Vagina (tissue), 2 donors: ENCODE measurements around the gene VPS18. TPM values are rescaled to one million over a fixed set of nuclear protein-coding genes. Genes with fewer than 3 reads are reported as not detected.

Source experiments
- DNase-seq, 2 donors: peaks; one replicate each; pipeline ENCODE4 v3.0.0-alpha.2; 2017; ENCODE audit errors: extremely low spot score in 2 of 2
- H3K27ac ChIP-seq: fragments of 200-600 bp; sonication (generic); one replicate; pipeline ENCODE4 v1.5.1; 2019
- H3K27me3 ChIP-seq: fragments of 200-600 bp; sonication (generic); one replicate; pipeline ENCODE4 v1.5.1; 2019
- H3K36me3 ChIP-seq, 2 donors: fragments of 200-600 bp; sonication (generic); one replicate each; pipeline ENCODE4 v1.5.1; 2017 to 2019
- H3K4me1 ChIP-seq: fragments of 200-600 bp; sonication (generic); one replicate; pipeline ENCODE4 v1.5.1; 2019
- H3K4me3 ChIP-seq, 2 donors: fragments of 200-600 bp; sonication (generic); 1 replicate in 1 of 2; 2 replicates in 1 of 2; pipeline ENCODE4 v1.5.1; 2016 to 2019
- H3K9me3 ChIP-seq: fragments of 200-600 bp; sonication (generic); one replicate; pipeline ENCODE4 v1.5.1; 2019
- POLR2A ChIP-seq, 2 donors: fragments of 450-650 bp; IDR thresholded peaks; one replicate each; pipeline ENCODE4 v1.6.1; 2017; ENCODE audit warnings: antibody characterized with exemption in 2 of 2, mild to moderate bottlenecking in 2 of 2, moderate library complexity in 2 of 2
- POLR2AphosphoS5 ChIP-seq, 2 donors: sonication (generic); formaldehyde crosslinking; IDR thresholded peaks; one replicate each; pipeline ENCODE4 v1.9.0; 2017; ENCODE audit warnings: antibody characterized with exemption in 2 of 2, mild to moderate bottlenecking in 2 of 2, low read depth in 1 of 2; ENCODE audit not compliant: insufficient read depth in 1 of 2
- intact Hi-C: fragments of 100-400 bp; cut with DNase I; formaldehyde crosslinking; loops from one replicate; pipeline ENCODE4 v1.15.1; 2023
- total RNA-seq: library from RNA; depleted of rRNA; stranded (reverse); fragments of >200 nt; gene quantifications from one replicate; pipeline ENCODE4 v1.2.3, GENCODE V29; 2016
- TF ChIP-seq, protein P1 (sequence below), 3 experiments: fragments of 450-650 bp in 2 of 3; fragments of 200-600 bp in 1 of 3; sonication (generic) in 1 of 3; IDR thresholded peaks; one replicate each; pipeline ENCODE4 v1.5.1; 2017 to 2019; ENCODE audit warnings: antibody characterized with exemption in 3 of 3, mild to moderate bottlenecking in 2 of 3, moderate library complexity in 2 of 3

The VPS18 gene
- total RNA-seq, 1 donor from 2014 or later: 21.4 TPM

DNA sequence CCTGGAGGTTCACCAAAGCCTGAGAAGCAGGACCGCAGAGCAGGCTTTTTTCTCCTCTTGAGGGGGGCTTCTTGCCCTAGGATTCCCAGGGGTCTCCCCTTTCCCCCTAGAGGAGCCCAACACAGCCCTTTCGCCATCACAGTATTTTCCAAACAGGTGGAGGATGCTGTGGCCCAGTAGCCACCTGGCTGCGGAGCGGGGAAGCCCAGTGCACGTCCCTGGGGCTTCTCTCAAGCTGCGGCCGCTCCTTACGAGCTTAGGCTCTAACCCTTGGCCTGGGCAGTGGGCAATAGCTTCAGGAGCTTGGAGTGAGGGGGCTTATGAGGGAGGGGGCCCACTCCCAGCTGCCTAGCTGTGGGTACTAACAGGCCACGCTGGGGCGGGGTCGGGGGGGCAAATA is 23.3 kb downstream of the VPS18 start:
- H3K9me3 ChIP-seq: no peaks in the 10 kb centered on the region
- H3K4me1 ChIP-seq: no peaks in the 10 kb centered on the region
- H3K27ac ChIP-seq: no peak overlapping the region
- no peaks in the 10 kb centered on the region for H3K27me3 ChIP-seq
- H3K4me3 ChIP-seq: no peak overlapping the region
- H3K36me3 ChIP-seq: no peaks in the 10 kb centered on the region
- TF ChIP-seq POLR2A (IDR thresholded peaks at IDR 0.05) (no peak), POLR2AphosphoS5 (IDR thresholded peaks at IDR 0.05; ENCODE audit: insufficient read depth in 1 of 2, low read depth in 1 of 2) (no peak)
- TF ChIP-seq, protein P1, sequence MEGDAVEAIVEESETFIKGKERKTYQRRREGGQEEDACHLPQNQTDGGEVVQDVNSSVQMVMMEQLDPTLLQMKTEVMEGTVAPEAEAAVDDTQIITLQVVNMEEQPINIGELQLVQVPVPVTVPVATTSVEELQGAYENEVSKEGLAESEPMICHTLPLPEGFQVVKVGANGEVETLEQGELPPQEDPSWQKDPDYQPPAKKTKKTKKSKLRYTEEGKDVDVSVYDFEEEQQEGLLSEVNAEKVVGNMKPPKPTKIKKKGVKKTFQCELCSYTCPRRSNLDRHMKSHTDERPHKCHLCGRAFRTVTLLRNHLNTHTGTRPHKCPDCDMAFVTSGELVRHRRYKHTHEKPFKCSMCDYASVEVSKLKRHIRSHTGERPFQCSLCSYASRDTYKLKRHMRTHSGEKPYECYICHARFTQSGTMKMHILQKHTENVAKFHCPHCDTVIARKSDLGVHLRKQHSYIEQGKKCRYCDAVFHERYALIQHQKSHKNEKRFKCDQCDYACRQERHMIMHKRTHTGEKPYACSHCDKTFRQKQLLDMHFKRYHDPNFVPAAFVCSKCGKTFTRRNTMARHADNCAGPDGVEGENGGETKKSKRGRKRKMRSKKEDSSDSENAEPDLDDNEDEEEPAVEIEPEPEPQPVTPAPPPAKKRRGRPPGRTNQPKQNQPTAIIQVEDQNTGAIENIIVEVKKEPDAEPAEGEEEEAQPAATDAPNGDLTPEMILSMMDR (IDR thresholded peaks at IDR 0.05): no peak
- DNase-seq: no peak
- intact Hi-C loops: no loop called here

DNA sequence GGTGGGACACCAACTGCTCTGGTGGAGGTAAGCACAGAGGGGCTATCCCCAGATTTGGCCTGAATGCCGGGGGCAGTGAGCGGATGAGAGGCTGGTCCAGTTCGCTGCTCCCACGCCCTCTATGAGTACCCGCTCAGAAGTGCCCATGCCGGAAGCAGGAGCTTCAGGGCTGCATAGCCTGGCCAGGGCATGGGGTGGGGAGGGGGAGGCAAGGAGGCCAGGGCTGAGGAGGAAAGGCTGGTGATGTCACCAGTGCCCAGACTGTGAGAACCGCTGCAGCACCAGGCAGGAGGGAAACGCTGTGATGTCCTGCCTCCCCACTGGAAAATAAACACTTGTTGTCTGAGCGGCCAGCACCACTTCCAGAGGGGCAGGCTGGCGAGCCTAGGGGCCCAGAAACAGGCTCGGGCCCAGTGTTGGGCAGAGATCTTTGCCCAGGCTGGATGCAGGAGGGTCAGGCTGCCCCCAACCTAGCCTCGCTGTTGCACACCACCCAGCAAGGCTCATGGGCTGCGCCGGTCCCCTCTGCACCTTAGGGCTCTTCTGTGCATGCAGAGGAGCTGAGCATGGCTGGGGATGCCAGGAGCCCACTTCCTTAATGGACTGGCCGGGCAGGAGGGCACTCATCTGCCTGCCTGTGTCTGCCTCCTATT is 24.0 kb downstream of the VPS18 start:
- DNase-seq: no peak
- TF ChIP-seq POLR2AphosphoS5 (IDR thresholded peaks at IDR 0.05; ENCODE audit: insufficient read depth in 1 of 2, low read depth in 1 of 2) (no peak), POLR2A (IDR thresholded peaks at IDR 0.05) (no peak)
- TF ChIP-seq, protein P1 (IDR thresholded peaks at IDR 0.05): no peak
- Histone ChIP-seq H3K9me3 (no peaks in the 10 kb centered on the region), H3K27me3 (no peaks in the 10 kb centered on the region), H3K27ac (no peak overlapping the region), H3K4me1 (no peaks in the 10 kb centered on the region), H3K36me3 (no peaks in the 10 kb centered on the region), H3K4me3 (no peak overlapping the region)
- intact Hi-C loops: no loop called here

DNA sequence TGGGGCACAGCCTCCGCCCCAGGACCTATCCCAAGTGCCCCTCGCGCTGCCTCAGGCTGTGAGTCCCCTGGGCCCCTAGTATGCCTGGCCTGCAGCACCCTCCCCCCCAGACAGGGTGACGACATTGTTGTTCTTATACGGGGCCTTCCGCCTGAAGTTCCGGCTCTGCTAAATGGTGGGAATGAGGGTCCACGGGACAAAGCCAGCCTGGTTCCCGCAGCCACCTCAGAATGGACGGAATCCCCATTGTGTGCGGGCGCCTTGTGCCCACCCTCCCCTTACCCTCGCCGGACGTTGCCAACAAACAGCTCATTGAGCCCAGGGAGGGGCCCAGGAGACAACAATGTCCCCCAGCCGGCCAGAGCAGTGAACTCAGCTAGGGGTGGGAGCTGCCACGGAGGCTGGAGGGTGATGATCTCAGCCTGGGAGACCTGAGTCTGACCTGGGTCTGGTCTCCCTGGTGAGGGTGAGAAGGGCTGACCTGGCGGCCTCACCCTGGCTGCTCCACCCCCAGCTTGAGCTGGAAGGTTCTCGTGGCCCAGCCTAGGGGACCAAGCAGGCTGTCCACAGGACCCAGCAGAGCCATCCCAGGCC is 24.6 kb downstream of the VPS18 start:
- Histone ChIP-seq H3K4me3 (no peak overlapping the region), H3K27me3 (no peaks in the 10 kb centered on the region), H3K9me3 (no peaks in the 10 kb centered on the region), H3K4me1 (no peaks in the 10 kb centered on the region), H3K36me3 (no peaks in the 10 kb centered on the region), H3K27ac (no peak overlapping the region)
- DNase-seq: no peak
- intact Hi-C loops: no loop called here
- TF ChIP-seq POLR2AphosphoS5 (IDR thresholded peaks at IDR 0.05; ENCODE audit: insufficient read depth in 1 of 2, low read depth in 1 of 2) (no peak), POLR2A (IDR thresholded peaks at IDR 0.05) (no peak)
- TF ChIP-seq, protein P1 (IDR thresholded peaks at IDR 0.05): no peak

DNA sequence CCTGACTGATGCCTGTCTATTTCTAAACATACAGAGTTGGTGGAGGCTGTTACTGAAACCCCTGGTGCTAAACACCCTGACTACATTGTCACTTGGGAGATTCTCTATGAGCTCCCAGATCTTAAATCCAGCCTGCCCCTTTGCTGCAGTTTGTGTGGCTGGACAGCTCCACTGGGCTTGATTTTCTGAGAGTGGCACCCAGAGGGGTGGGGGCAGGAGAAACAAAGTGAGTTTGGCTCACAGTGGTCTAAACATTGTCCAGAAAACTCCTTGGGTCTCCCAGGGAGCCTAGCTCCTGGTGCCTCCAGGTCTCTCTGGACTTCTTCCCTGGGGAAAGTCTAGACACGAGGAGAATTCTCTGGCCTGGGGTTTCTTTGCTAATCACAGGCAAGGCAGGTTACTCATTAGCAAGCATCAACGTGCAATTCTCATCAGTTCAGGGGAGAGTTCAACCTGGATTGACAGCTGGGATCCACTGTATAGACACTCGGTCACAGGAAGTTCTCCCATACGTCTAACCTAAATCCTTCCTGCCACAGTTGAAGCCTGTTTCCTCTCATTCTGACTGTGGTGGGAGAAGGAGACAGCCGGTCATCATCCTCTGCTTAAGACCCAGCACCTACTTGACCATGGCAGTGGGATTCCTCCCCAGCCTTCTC is 27.8 kb downstream of the VPS18 start:
- Histone ChIP-seq H3K9me3 (no peaks in the 10 kb centered on the region), H3K27me3 (peaks cover 8% of the 10 kb centered on the region)
- intact Hi-C loops: no loop called here

More for the DNA sequence above, 27.8 kb downstream of the VPS18 start:
- H3K27ac ChIP-seq: no peak overlapping the region
- TF ChIP-seq POLR2AphosphoS5 (IDR thresholded peaks at IDR 0.05; ENCODE audit: insufficient read depth in 1 of 2, low read depth in 1 of 2) (no peak), POLR2A (IDR thresholded peaks at IDR 0.05) (no peak)
- TF ChIP-seq, protein P1 (IDR thresholded peaks at IDR 0.05): no peak
- no peak overlapping the region for H3K4me3 ChIP-seq
- peaks cover 17% of the 10 kb centered on the region for H3K4me1 ChIP-seq
- no peaks in the 10 kb centered on the region for H3K36me3 ChIP-seq
- DNase-seq: no peak
